ENCODE data around the gene IMPA2.

The IMPA2 gene

DNA sequence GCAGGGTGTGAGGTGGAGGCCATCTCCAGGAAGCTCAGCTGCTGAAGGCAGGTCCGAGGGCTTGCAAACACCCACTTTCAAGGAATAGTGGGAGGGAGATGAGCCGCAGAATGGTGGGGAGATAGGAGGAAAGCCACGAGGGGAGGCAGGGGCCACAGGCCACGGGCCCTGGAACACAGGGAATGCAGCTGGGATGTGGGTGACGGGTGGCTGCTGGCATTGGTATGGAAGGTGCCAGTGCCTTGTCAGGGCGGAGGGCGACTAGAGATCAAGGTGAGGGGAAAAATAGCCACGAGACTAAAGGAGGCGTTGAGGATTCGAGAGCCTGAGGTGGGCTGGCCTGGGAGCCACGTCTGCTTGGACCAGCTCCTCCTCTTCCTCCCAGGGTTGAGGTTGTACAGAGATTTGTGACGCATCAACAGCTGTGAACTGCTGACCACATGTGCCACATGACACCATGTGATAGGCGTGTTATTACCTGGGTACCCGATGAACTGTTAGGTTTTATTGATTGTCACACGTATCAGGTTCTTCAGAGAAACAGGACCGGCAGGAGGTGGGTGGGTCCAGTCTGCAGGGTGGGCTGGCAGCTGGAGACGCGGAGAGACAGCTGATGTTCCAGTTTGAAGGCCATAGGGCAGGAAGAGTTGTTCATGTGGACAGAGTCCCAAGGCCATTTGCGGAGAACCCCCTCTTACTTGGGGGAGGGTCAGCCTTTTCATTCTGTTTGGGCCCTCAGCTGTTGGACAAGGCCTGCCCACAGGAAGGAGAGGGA lies 9.9 kb downstream of the IMPA2 start:
- DNase-seq: no peak

DNA sequence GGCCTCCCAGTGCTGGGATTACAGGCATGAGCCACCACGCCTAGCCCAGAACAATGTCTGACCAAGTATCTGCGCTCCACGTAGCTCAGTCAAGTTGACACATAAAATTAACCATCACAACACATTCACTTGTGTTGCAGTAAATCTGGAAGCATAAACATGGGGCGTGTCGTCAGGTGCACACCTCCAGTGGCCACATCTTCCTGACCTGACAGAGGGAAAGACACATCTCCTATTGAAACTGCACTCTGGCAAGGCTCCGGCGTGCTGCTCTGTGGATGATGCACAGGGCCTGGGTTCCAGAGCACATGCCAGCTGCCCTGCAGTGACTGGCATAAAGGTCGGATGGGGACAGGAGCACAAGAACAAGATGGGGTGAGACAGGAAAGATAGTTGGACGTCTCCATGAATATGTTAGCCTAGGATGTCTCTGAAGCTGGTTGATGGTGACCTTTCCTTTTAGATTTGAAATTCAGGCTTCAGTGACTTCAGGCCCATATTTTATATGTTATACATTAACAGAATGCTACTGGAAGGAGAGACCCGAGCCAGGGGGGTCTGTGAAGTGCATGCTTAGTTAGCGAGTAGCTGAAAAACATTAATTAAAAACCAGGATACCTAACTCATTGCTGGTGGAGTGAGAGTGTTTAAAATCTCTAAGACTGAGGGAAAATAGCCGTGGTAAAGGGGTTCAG lies 10.9 kb downstream of the IMPA2 start:
- DNase-seq: no peak

DNA sequence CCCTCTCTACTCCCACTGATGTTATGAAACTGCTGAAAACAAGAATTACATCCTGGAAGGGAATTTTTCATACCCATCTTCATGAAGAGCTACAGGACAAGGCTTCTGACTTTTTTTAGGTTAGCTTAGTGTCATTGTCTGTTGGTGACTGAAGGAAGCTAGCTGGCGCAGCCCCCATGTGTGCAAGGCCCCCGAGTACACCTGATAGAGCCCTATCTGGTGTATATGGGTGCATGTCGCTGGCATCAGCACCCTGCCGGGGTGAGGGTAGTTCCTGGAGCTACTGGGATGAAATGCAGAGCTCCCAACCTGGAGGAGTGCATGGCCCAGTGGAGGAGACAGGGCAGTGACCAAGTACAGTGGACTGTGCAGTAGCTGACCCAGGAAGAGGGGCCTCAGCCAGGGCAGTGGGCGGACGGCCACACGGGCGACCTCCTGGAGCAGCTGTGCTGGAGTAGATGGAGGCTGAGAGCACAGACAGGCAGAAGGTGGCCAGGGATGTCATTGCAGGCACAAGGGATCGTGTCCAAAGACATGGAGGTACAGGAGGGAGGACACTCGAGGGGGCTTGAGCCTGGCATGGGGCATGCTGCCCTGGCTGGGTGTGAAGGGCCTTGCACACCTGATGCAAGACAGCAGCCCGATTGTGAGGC lies 12.1 kb downstream of the IMPA2 start:
- DNase-seq: no peak

DNA sequence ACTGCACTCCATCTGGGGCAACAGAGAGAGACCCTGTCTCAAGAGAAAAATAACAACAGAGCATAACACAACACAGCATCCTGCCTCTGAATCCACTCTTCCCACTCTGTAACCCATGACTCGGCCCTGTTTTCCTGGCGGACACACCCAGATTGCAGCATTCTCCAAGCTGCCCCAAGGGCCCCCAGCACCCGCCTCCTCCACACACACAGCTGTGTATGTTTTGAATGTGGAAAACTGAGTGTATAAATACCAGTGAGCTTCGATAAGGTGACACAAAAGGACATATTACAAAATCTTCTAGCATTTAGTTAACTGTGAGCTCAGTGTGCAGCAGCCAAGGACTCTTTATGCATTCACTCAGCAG lies 13.0 kb downstream of the IMPA2 start:
- no peak for DNase-seq

DNA sequence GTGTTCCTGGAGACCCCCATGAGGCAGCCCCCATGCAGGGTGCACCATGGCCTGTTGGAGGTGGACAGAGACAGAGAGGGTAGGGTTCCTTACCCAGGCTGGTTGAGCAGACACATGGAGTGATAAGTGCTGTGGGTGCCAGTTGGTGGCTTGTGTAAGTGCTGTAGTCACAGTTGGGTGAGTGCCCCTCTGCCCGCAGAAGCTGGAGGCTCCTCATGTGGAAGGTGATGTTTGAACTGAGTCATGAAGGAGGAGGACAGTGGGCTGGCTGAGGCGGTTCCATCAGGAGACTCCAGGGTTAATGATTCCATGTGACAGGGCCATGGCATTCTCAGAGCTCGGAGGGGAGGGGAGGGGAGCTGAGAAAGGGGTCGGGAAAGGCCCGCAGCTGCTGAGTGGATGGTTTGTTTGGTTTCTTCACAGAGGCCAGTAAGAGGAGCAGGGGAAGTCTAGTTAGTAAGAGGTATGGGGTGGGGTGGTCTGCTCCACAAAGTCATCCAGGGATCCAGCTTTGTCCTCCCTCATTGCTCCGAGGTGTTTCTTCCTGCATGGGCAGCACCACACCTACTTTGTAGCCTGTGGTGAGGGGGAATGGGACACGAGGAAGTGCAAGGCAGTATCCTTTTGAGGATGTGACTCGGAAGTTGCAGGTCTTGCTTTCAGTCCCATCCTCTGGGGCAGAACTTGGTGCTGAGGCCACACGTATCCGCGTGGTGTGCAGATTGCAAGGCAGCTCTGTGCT lies 13.6 kb downstream of the IMPA2 start:
- no peak for DNase-seq

DNA sequence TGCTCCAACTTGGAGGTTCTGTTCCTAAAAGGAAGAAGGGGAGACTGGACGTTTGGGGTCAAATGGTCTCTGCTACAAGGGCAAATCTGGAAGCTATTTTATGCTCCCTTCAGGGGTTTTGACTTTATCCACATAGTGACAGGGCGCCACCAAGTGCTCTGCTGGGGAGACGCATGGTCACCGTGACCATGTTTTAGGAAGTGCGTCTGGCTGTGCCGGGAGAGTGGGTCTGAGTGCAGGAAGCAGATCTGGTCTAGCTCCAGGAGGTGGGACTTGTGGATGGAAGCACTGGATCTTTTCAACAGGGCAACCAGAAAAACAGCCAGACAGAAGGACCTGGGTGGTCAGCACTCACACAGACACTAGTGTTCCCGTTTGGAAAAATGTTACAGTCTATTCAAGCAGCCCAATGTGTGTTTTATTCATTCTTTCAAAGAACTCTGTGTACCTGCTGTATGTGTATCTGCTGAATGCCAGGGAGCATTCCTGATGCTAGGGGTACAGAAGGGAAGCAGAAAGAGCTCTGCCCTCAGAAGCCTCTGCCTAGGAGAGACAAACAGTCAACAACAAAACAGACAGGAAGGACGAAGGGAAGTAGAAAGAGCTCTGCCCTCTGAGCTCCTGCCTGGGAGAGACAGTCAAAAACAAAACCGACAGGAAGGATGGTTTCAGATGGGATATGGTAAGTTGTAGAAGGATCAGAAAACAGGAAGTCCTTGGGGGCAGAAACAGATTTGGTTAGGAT lies 14.3 kb downstream of the IMPA2 start:
- DNase-seq: peak; percentile 54

DNA sequence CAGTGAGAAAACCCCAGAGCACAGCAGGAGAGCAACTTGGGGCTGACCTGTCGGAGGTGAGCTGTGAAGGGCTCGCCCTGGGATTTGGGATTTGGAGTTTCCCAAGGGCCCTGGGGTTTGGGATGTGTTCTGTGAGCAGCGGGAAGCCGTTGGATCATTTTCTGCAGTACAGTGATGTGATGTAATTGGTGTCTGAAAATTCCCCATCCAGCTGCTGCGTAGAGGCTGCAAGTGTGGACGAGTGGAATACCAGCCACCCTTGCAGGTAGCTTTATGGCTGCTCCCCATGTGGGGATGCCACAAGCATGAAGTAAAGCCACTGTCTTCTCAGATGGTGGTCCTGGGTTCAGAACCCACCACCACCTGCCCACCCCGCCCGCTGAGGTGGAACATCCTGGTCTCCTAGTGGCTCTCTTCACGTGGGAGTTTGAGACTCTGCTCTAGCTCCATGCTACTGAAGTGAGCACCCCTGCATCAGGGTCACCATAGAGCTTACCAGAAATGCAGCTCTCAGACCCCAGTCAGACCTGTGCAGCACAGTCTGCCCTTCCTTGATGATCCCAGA lies 15.0 kb downstream of the IMPA2 start:
- no peak for DNase-seq

DNA sequence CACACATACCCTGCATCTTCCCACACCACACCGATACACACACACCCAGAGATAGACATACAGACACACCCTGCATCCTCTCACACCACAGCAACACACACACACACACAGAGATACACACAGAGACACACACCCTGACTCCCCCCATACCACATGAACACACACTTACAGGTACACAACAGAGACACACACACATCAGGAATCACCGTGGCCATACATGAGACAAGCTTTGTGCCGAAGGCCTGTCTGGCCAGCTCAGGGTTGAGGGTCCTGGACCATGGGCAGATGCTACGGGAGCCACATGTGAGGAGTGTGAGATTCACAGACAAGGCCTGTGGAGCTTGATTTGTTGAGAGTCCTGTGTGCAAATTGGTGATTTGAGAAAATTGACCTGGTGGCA lies 15.6 kb downstream of the IMPA2 start:
- DNase-seq: no peak

DNA sequence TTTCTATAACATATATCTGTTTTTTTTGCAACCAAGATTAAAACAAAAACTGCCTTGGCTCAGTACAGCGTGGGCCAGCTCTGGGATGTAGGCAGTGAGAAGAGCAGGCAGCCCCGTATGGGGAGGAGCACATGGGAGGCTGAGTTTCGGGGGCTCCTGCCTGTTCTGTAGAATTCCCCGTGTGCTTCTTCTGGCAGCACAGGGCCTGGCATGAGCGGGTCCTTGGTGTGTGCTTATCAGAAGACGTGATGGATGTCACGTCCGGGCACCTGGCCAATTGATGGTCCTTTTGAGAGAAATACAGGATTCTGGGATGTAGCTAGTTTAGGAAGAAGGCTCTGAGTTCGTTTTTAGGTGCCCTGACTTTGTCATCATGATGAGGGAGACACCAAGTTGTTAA lies 16.2 kb downstream of the IMPA2 start:
- DNase-seq: no peak

DNA sequence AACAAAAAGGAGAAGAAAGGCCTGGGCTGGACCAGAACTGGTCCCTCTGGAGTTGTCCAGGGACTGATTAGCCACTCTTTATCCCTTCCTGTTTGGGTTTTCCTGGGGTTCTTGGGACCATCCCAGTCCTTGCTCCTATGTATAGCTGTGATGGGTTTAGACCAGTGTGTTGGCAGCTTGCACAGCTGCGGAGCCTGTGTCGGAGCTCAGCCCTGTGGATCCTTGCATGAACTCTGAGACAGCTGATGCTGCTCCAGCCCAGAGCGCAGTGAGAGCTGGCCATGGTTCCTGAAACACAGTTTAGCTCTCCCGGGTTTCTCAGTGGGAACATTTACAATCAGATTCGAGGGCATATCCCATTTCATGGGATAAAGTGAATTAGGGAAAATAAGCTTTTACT lies 16.9 kb downstream of the IMPA2 start:
- no peak for DNase-seq

DNA sequence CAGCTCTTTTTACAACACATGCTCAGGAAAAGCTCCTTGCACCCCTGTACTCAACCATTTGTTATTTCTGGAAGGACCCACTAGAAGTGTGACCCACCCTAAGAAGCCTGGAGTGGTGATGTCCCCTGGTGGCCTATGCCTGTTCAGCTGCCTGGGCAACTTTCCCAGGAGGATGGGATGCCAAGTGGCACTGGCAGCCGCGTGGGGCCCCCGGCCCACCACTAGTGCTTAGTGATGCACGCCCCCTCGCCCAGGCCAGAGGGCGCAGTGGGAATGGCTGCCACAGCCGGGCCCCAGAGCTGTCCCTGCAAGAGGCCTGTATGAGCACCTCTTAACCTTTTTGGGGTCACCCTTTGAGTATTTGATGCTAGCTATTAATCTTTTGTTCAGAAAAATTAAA lies 18.1 kb downstream of the IMPA2 start:
- DNase-seq: no peak

DNA sequence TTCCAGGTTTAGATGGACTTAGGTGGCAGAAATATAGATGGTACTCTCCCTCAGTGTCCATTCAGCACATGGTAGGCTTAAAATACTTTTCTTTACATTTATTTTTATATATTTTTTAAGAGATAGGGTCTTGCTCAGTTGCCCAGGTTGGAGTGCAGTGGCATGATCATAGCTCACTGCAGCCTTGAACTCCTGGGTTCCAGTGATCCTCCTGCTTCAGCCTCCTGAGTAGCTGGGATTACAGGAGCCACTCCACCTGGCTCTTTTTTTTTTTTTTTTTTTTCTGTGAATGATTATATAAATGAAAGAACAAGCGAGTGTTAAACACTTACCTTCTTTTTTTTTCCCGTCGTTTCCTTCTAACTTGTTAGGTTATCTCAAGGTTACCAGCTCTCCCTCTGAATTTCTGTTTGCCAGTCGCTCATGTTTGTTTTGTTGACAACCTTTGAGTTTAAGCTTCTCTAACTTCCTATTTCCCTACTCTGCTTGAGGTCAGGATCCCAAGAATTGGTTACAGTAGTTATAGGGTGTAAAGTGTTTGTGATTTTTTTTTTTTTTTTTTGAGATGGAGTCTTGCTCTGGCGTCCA lies 18.9 kb downstream of the IMPA2 start:
- no peak for DNase-seq

DNA sequence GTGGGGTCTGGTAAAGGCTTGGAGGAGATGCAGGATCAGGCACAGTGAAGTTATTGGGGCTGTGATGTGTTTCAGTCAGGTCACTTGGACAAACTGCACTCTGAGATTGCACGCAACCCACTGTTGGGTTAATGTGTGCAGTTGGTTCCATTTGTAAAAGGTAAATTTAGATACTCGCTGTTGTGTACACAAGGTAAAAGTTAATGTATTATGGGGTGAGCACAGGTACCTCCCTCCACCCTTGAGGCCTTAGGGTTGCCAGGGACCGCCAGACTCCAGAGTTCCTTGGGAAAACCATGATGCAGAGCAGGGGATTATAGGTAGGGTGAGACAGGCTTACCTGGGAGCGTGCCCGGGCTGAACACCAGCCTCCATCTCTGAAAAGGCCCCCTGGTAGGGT lies 20.1 kb downstream of the IMPA2 start:
- no peak for DNase-seq

DNA sequence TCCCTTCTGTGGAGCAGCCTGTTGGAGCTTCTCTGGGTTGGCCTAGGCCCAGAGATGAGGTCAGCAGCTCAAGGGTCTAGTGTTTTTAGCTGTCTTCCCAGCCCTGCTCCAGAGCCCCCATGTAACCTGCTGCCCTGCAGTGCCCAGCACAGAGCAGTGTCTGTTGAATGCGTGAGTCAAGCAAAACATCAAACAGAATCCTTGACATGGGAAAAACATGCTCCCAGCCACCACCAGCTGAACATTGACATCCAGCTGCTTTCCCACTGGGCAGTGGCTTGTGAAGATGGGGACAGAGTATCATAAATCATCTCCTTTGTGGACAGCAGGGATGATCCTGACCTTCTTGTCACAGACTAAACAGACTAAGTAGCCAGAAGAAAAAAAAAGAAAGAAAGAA lies 22.6 kb downstream of the IMPA2 start:
- DNase-seq: no peak

DNA sequence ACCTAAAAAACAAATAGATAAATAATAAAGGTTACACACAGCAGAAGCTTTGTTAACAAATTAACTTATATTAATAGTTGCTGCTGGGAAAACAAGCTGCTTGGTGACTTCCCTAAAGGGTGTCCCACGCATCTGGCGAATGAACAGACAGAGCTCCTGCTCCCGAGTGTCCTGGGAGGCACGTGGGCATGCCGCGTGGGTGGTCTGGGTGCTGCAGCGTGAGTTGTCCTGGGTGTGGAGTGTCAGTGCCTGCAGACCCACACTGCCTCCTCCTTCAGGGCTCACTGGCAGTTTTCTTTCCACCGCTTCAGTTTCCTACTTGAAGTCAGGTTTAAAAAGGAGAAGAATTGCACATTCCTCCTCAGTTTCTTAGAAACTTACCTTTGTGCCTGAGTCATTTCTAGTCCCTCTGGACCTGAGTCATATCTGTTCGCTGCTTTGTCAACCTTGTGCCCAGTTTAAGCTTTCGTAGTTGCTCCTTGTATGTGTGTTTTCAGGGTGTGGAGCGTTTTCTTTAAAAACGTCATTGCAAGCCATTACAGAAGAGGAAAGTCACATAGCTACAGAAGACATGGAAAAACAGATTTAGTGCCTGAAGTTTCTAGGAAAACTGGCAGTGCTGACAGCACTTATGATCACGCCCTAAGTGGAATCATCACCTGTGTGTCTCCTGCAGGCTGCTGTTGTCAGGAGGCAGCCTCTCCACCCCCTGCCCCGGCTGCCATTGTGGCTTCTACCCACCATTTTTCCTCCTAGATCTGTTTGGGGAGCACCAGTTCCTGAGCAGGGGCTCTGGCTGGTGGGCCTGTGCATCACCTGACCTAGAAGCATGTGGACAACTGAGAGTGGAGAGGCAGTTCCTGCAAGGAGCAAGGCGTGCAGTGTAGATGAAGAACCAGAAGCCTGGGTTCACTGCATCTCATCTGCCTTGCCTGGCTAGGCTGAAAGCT lies 24.5 kb downstream of the IMPA2 start:
- DNase-seq: no peak

DNA sequence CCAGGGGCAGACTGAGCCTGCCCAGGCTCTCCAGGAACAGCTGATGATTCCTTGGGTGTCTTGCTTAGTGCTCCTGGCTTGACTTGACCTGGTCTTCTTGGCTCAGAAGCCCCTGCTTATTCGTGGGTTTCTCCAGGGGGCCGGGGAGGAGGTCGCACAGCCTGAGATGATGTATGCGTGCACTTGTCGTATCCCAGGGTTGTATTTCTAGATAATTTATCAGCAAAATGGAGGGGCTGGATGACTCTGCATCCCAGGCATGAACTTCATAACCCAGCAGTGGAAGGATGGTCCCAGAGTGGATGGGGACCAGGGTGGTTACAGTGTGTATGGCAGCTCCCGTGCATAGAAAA lies 25.2 kb downstream of the IMPA2 start:
- DNase-seq: no peak

DNA sequence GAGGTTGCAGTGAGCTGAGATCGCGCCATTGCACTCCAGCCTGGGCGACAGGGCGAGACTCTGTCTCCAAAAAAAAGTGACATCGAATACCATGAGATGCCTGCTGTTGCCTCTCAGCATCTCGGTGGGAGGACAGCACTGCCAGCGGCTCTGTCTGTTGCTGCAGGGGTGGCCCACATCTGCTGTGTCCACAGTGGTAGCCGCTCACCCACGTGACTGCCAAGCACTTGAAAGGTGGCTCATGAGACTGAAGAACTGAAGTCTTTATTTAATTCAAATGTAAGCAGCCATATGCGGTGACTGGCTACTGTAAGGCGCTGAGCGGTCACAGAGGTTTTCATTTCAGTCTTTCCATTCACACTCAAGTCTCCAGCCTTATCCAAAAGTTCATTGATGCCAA lies 25.8 kb downstream of the IMPA2 start:
- no peak for DNase-seq

DNA sequence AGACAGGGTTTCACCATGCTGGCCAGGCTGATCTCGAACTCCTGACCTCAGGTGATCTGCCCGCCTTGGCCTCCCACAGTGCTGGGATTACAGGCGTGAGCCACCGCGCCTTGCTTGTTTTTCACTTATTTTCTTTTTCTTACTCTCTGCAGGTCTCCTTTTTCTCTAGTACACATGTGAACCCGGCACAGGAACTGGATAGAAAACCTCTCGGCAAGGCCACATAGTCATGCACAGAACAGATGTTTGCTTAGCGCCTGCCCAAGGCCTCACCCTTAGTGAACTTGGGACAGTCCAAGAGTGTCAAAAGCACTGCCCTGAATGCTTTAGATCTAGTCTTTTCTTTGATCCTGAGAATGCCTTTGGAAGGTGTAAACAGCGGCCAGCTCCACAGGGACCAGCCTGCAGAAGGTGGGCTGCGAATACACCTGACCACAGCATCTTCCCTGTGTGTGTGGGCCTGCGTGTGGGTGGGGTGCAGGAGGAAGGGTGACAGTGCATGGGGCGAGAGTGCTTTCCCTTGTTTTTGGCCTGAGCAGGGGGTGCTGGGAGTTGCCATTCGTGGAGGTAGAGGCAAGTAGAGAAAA lies 27.0 kb downstream of the IMPA2 start:
- no peak for DNase-seq

DNA sequence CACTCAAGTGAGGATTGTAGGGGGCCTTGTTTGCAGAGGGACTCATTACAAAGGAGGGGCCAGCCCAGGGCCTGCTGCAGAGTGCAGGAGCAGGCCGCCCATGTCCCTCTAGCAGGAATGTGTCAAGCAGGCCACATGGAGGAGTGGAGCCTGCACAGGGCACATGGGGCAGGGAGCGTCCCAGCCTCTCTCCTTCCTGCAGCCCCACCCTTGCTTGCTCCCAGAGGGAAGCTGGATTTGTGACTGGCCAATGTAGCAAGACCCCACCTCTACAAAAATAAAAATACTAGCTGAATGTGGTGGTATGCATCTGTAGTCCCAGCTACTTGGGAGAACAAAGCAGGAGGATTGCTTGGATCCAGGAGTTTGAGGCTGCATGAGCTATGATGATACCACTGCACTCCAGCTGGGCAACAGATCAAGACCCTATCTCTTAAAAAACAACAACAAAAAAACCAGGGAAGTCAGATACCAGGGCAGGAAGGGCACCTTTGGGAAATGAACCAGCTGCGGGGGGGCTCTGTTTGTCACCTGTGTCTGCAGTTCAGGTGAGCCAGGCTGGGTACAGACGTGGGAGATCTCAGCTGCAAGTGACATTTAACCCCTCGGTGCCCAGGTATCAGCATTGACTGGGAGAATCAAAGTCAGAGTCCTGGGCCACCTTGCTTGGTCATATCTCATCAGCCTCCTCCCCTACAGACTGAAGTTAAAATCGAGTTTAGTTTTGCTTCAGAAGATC lies 27.7 kb downstream of the IMPA2 start:
- no peak for DNase-seq

Measured in CD4-positive, alpha-beta T cell treated with Interleukin-4 for 4 hours (primary cell).